SK-N-SH (cell line): ENCODE results near the gene VPS18.

Experiments
- CTCF ChIP-seq: fragments of 200-600 bp; sonication (generic); IDR thresholded peaks from 2 replicates; pipeline ENCODE4 v1.6.1; 2017; ENCODE audit warnings: antibody characterized with exemption, mild to moderate bottlenecking, moderate library complexity
- EP300 ChIP-seq, 2 experiments: IDR thresholded peaks; 2 replicates each; pipeline versions ENCODE4 v1.4.0 to v1.6.1; 2012; ENCODE audit warnings: borderline replicate concordance in 1 of 2, low read depth in 1 of 2, low read length in 1 of 2
- GABPA ChIP-seq: IDR thresholded peaks from 2 replicates; pipeline ENCODE4 v1.4.0; 2012; ENCODE audit warnings: low read depth, mild to moderate bottlenecking
- REST ChIP-seq: IDR thresholded peaks from 2 replicates; pipeline ENCODE4 v1.6.1; 2012; ENCODE audit warnings: mild to moderate bottlenecking, low read depth, low read length, moderate library complexity

- TF ChIP-seq CTCF (no peak), EP300 (IDR thresholded peaks at IDR 0.05; ENCODE audit: borderline replicate concordance in 1 of 2, low read depth in 1 of 2, low read length in 1 of 2) (no peak), GABPA (no peak), REST (no peak)
Measured at GRCh38 chr15:40899536-40900207, 5.4 kb downstream of the VPS18 start.
